ENCODE measurements around the gene CRYBG1.
"Not testable (repeated sequence)": the region's sequence is repeated elsewhere in the genome, so short reads cannot be mapped to it uniquely, and the experiment has no call there.

Gene CRYBG1

GRCh38 chr6:106398621-106399020 lies 38.1 kb downstream of the CRYBG1 start:
- 100% methylated on average over 1 of the region's 3 CpGs; no CpG with 5 or more reads in 1 of the 2 donors for WGBS, 2 donors (ENCODE audit: extremely low coverage in 2 of 2, insufficient read length in 2 of 2, insufficient replicate concordance in 1 of 2)
- H3K14ac ChIP-seq (ENCODE audit: low read length): no peak overlapping the region
- no peak for DNase-seq (ENCODE audit: low spot score)

GRCh38 chr6:106405044-106405443 lies 44.5 kb downstream of the CRYBG1 start:
- not testable (repeated sequence) for H3K4me3 ChIP-seq (ENCODE audit: low read length in 2 of 2); H3K79me1 ChIP-seq (ENCODE audit: low read depth, low read length); H2AK5ac ChIP-seq (ENCODE audit: low read depth, low read length); H4K8ac ChIP-seq (ENCODE audit: low read depth, low read length); H3K14ac ChIP-seq (ENCODE audit: low read length); H3K4me1 ChIP-seq (ENCODE audit: control insufficient read depth in 2 of 2, insufficient read depth in 1 of 2, low read depth in 1 of 2, low read length in 2 of 2); H3K36me3 ChIP-seq (replicated peaks in 1 of 2; ENCODE audit: control insufficient read depth in 2 of 2, insufficient read depth in 2 of 2, low read length in 2 of 2); H3K27ac ChIP-seq (replicated peaks; ENCODE audit: low read length); H3K9me3 ChIP-seq (replicated peaks in 1 of 2; ENCODE audit: control insufficient read depth in 2 of 2, insufficient read depth in 1 of 2, low read depth in 1 of 2, low read length in 2 of 2); H3K4me2 ChIP-seq (ENCODE audit: insufficient read depth, low read length, poor library complexity, severe bottlenecking); H3K27me3 ChIP-seq (ENCODE audit: control insufficient read depth in 3 of 3, insufficient read depth in 3 of 3, low read depth in 1 of 3, low read length in 3 of 3); H3K9ac ChIP-seq (ENCODE audit: low read depth, low read length, poor library complexity); DNase-seq (ENCODE audit: low spot score); H3K4ac ChIP-seq (ENCODE audit: low read length); H3K23ac ChIP-seq (ENCODE audit: low read depth, low read length, poor library complexity); H3K18ac ChIP-seq (ENCODE audit: low read length); H2BK12ac ChIP-seq (ENCODE audit: low read length); H4K91ac ChIP-seq (ENCODE audit: low read depth, low read length, poor library complexity); H2AFZ ChIP-seq (ENCODE audit: low read length); H2BK120ac ChIP-seq (ENCODE audit: low read depth, low read length); H2BK15ac ChIP-seq (ENCODE audit: low read length); H2BK5ac ChIP-seq (ENCODE audit: low read length)
- no CpG with 5 or more reads among the region's 5 CpGs for WGBS, 2 donors (ENCODE audit: extremely low coverage in 2 of 2, insufficient read length in 2 of 2, insufficient replicate concordance in 1 of 2)

More at GRCh38 chr6:106398621-106399020, 38.1 kb downstream of the CRYBG1 start:
- H3K4me3 ChIP-seq (ENCODE audit: low read length in 2 of 2): no peak overlapping the region
- H3K4me1 ChIP-seq (ENCODE audit: control insufficient read depth in 2 of 2, insufficient read depth in 1 of 2, low read depth in 1 of 2, low read length in 2 of 2): no peaks in the 10 kb centered on the region
- no peaks in the 10 kb centered on the region for H3K79me1 ChIP-seq (ENCODE audit: low read depth, low read length)
- no peak overlapping the region for H3K4me2 ChIP-seq (ENCODE audit: insufficient read depth, low read length, poor library complexity, severe bottlenecking)
- H4K91ac ChIP-seq (ENCODE audit: low read depth, low read length, poor library complexity): no peak overlapping the region
- no peak overlapping the region for H3K18ac ChIP-seq (ENCODE audit: low read length)
- no peak overlapping the region for H2BK15ac ChIP-seq (ENCODE audit: low read length)
- no peaks in the 10 kb centered on the region for H3K36me3 ChIP-seq (replicated peaks in 1 of 2; ENCODE audit: control insufficient read depth in 2 of 2, insufficient read depth in 2 of 2, low read length in 2 of 2)
- H2AFZ ChIP-seq (ENCODE audit: low read length): no peak overlapping the region
- no peak overlapping the region for H3K23ac ChIP-seq (ENCODE audit: low read depth, low read length, poor library complexity)
- no peak overlapping the region for H2AK5ac ChIP-seq (ENCODE audit: low read depth, low read length)
- no peak overlapping the region for H4K8ac ChIP-seq (ENCODE audit: low read depth, low read length)
- peaks cover 0 to 7% (median 0%) of the 10 kb centered on the region in 3 experiments for H3K27me3 ChIP-seq (ENCODE audit: control insufficient read depth in 3 of 3, insufficient read depth in 3 of 3, low read depth in 1 of 3, low read length in 3 of 3)
- no peak overlapping the region for H2BK5ac ChIP-seq (ENCODE audit: low read length)
- H3K4ac ChIP-seq (ENCODE audit: low read length): no peak overlapping the region
- H2BK12ac ChIP-seq (ENCODE audit: low read length): no peak overlapping the region
- no peak overlapping the region for H3K27ac ChIP-seq (replicated peaks; ENCODE audit: low read length)
- no peak overlapping the region for H3K9ac ChIP-seq (ENCODE audit: low read depth, low read length, poor library complexity)
- no peak overlapping the region for H2BK120ac ChIP-seq (ENCODE audit: low read depth, low read length)
- peaks cover 0 to 2% of the 10 kb centered on the region in 2 donors for H3K9me3 ChIP-seq (replicated peaks in 1 of 2; ENCODE audit: control insufficient read depth in 2 of 2, insufficient read depth in 1 of 2, low read depth in 1 of 2, low read length in 2 of 2)

GRCh38 chr6:106411056-106411455 lies 50.5 kb downstream of the CRYBG1 start:
- Histone ChIP-seq H3K4me2 (ENCODE audit: insufficient read depth, low read length, poor library complexity, severe bottlenecking) (no peak overlapping the region), H2BK5ac (ENCODE audit: low read length) (no peak overlapping the region), H2BK15ac (ENCODE audit: low read length) (no peak overlapping the region), H2BK120ac (ENCODE audit: low read depth, low read length) (no peak overlapping the region), H3K27ac (replicated peaks; ENCODE audit: low read length) (no peak overlapping the region), H4K8ac (ENCODE audit: low read depth, low read length) (no peak overlapping the region), H3K9me3 (replicated peaks in 1 of 2; ENCODE audit: control insufficient read depth in 2 of 2, insufficient read depth in 1 of 2, low read depth in 1 of 2, low read length in 2 of 2) (no peaks in the 10 kb centered on the region), H3K4me1 (ENCODE audit: control insufficient read depth in 2 of 2, insufficient read depth in 1 of 2, low read depth in 1 of 2, low read length in 2 of 2) (no peaks in the 10 kb centered on the region), H3K23ac (ENCODE audit: low read depth, low read length, poor library complexity) (no peak overlapping the region), H3K79me1 (ENCODE audit: low read depth, low read length) (no peaks in the 10 kb centered on the region), H3K36me3 (replicated peaks in 1 of 2; ENCODE audit: control insufficient read depth in 2 of 2, insufficient read depth in 2 of 2, low read length in 2 of 2) (no peaks in the 10 kb centered on the region), H3K14ac (ENCODE audit: low read length) (no peak overlapping the region), H3K4ac (ENCODE audit: low read length) (no peak overlapping the region), H3K4me3 (ENCODE audit: low read length in 2 of 2) (no peak overlapping the region), H3K27me3 (ENCODE audit: control insufficient read depth in 3 of 3, insufficient read depth in 3 of 3, low read depth in 1 of 3, low read length in 3 of 3) (peaks cover 0 to 4% (median 0%) of the 10 kb centered on the region in 3 experiments), H2AK5ac (ENCODE audit: low read depth, low read length) (no peak overlapping the region), H3K18ac (ENCODE audit: low read length) (no peak overlapping the region), H2BK12ac (ENCODE audit: low read length) (no peak overlapping the region), H3K9ac (ENCODE audit: low read depth, low read length, poor library complexity) (no peak overlapping the region), H4K91ac (ENCODE audit: low read depth, low read length, poor library complexity) (no peak overlapping the region), H2AFZ (ENCODE audit: low read length) (no peak overlapping the region)
- DNase-seq (ENCODE audit: low spot score): no peak
- WGBS, 2 donors (ENCODE audit: extremely low coverage in 2 of 2, insufficient read length in 2 of 2, insufficient replicate concordance in 1 of 2): no CpG with 5 or more reads among the region's 3 CpGs

GRCh38 chr6:106411643-106412200 lies 51.2 kb downstream of the CRYBG1 start:
- no CpG with 5 or more reads among the region's 6 CpGs for WGBS, 2 donors (ENCODE audit: extremely low coverage in 2 of 2, insufficient read length in 2 of 2, insufficient replicate concordance in 1 of 2)
- H3K27ac ChIP-seq (replicated peaks; ENCODE audit: low read length): no peak overlapping the region
- no peak overlapping the region for H2BK15ac ChIP-seq (ENCODE audit: low read length)

More at GRCh38 chr6:106411643-106412200, 51.2 kb downstream of the CRYBG1 start:
- no peaks in the 10 kb centered on the region for H3K9me3 ChIP-seq (replicated peaks in 1 of 2; ENCODE audit: control insufficient read depth in 2 of 2, insufficient read depth in 1 of 2, low read depth in 1 of 2, low read length in 2 of 2)
- H3K4me2 ChIP-seq (ENCODE audit: insufficient read depth, low read length, poor library complexity, severe bottlenecking): no peak overlapping the region
- no peak overlapping the region for H3K4ac ChIP-seq (ENCODE audit: low read length)
- H3K27me3 ChIP-seq (ENCODE audit: control insufficient read depth in 3 of 3, insufficient read depth in 3 of 3, low read depth in 1 of 3, low read length in 3 of 3): peaks cover 0 to 4% (median 0%) of the 10 kb centered on the region in 3 experiments
- no peak for DNase-seq (ENCODE audit: low spot score)
- H3K14ac ChIP-seq (ENCODE audit: low read length): no peak overlapping the region
- H3K36me3 ChIP-seq (replicated peaks in 1 of 2; ENCODE audit: control insufficient read depth in 2 of 2, insufficient read depth in 2 of 2, low read length in 2 of 2): no peaks in the 10 kb centered on the region
- no peak overlapping the region for H3K23ac ChIP-seq (ENCODE audit: low read depth, low read length, poor library complexity)
- no peak overlapping the region for H4K8ac ChIP-seq (ENCODE audit: low read depth, low read length)
- H3K79me1 ChIP-seq (ENCODE audit: low read depth, low read length): no peaks in the 10 kb centered on the region
- H2BK5ac ChIP-seq (ENCODE audit: low read length): no peak overlapping the region
- H3K4me3 ChIP-seq (ENCODE audit: low read length in 2 of 2): no peak overlapping the region
- H2BK12ac ChIP-seq (ENCODE audit: low read length): no peak overlapping the region
- no peaks in the 10 kb centered on the region for H3K4me1 ChIP-seq (ENCODE audit: control insufficient read depth in 2 of 2, insufficient read depth in 1 of 2, low read depth in 1 of 2, low read length in 2 of 2)
- no peak overlapping the region for H2AFZ ChIP-seq (ENCODE audit: low read length)
- no peak overlapping the region for H2BK120ac ChIP-seq (ENCODE audit: low read depth, low read length)
- no peak overlapping the region for H3K18ac ChIP-seq (ENCODE audit: low read length)
- no peak overlapping the region for H3K9ac ChIP-seq (ENCODE audit: low read depth, low read length, poor library complexity)
- H2AK5ac ChIP-seq (ENCODE audit: low read depth, low read length): no peak overlapping the region
- no peak overlapping the region for H4K91ac ChIP-seq (ENCODE audit: low read depth, low read length, poor library complexity)

All from neuronal stem cell (in vitro differentiated cells).